ENCODE results near the gene EBF3. TPM values are rescaled to one million over a fixed set of nuclear protein-coding genes. Genes with fewer than 3 reads are reported as not detected.

Gene EBF3
- total and polyA plus RNA-seq, 2 experiments from 2014 or later = 0.27 to 0.49 TPM

- Mint-ChIP-seq H3K27ac (no peak overlapping the region), H3K27me3 (ENCODE audit: insufficient read depth, low read depth, poor library complexity) (peaks cover 7% of the 10 kb centered on the region), H3K36me3 (ENCODE audit: low read depth) (no peaks in the 10 kb centered on the region), H3K4me3 (no peak overlapping the region), H3K9me3 (no peaks in the 10 kb centered on the region), H3K4me1 (no peaks in the 10 kb centered on the region; the same call in 2 of the 3 replicates)
- Histone ChIP-seq H4K20me1 (replicated peaks; ENCODE audit: insufficient read depth) (no peaks in the 10 kb centered on the region), H3K79me2 (replicated peaks; ENCODE audit: insufficient read depth) (no peaks in the 10 kb centered on the region), H3K27me3 (ENCODE audit: insufficient read depth) (no peaks in the 10 kb centered on the region), H3K27ac (ENCODE audit: low read depth) (no peak overlapping the region), H3K36me3 (ENCODE audit: insufficient read depth) (no peaks in the 10 kb centered on the region), H3K4me2 (no peak overlapping the region), H2AFZ (no peak overlapping the region), H3F3A (replicated peaks; ENCODE audit: low read depth) (no peaks in the 10 kb centered on the region), H3K9me2 (ENCODE audit: insufficient read depth) (no peaks in the 10 kb centered on the region), H3K4me1 (ENCODE audit: insufficient read depth) (no peaks in the 10 kb centered on the region), H3K4me3 (no peak overlapping the region)
- no peak for TF ChIP-seq ETS1 (IDR thresholded peaks at IDR 0.05)
- no peak for TF ChIP-seq REST (IDR thresholded peaks at IDR 0.05; ENCODE audit: unreplicated experiment)
- no peak for TF ChIP-seq ZNF331 (CRISPR knock-in tag; IDR thresholded peaks at IDR 0.05; ENCODE audit: low read depth)
- no peak for TF ChIP-seq EZH2 (IDR thresholded peaks at IDR 0.05; ENCODE audit: low read depth, unreplicated experiment)
- TF ChIP-seq JUNB (IDR thresholded peaks at IDR 0.05; ENCODE audit: unreplicated experiment) = no peak
- TF ChIP-seq CTCF (conservative IDR thresholded peaks at IDR 0.05; ENCODE audit: low read depth in 2 of 2) = no peak
- TF ChIP-seq POLR2AphosphoS5 (IDR thresholded peaks at IDR 0.05; ENCODE audit: low read depth) = no peak
- TF ChIP-seq EZH2phosphoT487 (IDR thresholded peaks at IDR 0.05; ENCODE audit: unreplicated experiment) = no peak
- TF ChIP-seq ZNF114 (CRISPR knock-in tag; IDR thresholded peaks at IDR 0.05) = no peak
- no peak for TF ChIP-seq STAT1 (IDR thresholded peaks at IDR 0.05; ENCODE audit: unreplicated experiment)
- no peak for TF ChIP-seq ZNF462 (CRISPR knock-in tag; IDR thresholded peaks at IDR 0.05)
- TF ChIP-seq NANOG (IDR thresholded peaks at IDR 0.05; ENCODE audit: borderline replicate concordance) = no peak
- no peak for TF ChIP-seq CREB1 (CRISPR knock-in tag; IDR thresholded peaks at IDR 0.05; ENCODE audit: low read depth)
- DNase-seq (ENCODE audit: low spot score) (no peak), ATAC-seq (no peak)
These were observed 46.6 kb upstream of the EBF3 start for GRCh38 chr10:130010653-130011052.
